HG03039 (cell line): Measurements from ENCODE around the gene TMEM63A.
"Not testable (repeated sequence)": the region's sequence is repeated elsewhere in the genome, so short reads cannot be mapped to it uniquely, and the experiment has no call there.

ENCODE experiments used
- ATAC-seq: cut with Tn5 transposase; IDR thresholded peaks from one replicate; pipeline ENCODE4 v1.9.1; 2021; ENCODE audit warnings: mild to moderate bottlenecking, moderate library complexity; ENCODE audit not compliant: unreplicated experiment

TMEM63A gene

GRCh38 chr1:225881959-225882693 lies at the start of gene TMEM63A:
Gene TMEM63A, minus strand, starts transcription at chr1:225882380. Its CDS starts 4,800 bp downstream, at chr1:225877580.
- ATAC-seq, result peak; percentile 56

DNA sequence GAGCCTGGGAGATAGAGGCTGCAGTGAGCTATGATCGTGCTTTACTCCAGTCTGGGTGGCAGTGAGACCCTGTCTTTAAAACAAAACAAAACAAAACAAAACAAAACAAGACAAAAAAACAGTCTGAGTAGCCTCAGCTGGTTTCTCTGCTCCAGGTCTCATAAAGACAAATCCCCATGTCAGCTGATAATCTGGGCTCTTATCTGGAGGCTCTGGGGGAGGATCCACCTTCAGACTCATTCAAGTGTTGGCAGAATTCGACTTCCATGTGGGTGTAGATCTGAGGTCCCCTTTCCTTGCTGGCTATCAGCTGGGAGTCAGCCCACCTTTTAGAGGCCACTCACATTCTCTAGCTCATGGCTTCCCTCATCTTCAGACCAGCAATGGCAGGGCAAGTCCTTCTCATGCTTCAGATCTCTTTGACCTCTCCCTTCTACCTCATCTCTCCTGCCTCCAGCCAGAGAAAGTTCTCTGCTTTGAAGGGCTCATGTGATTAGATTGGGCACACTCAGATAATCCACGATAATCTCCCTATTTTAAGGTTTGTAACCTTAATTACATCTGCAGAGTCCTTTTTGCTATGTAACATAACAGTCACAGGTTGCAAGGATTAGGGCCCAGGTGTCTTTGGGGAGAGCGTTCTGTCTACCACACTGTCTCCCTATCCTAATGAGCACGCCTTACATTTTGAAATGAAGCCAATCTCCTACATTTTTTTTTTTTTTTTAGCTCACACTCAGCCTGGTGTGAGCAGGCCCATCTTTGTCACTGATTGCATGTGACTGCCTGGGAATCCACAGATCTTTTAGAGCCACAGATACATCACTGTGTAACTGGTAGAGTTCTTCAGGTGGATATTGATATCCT lies 49.3 kb upstream of the TMEM63A start:
- ATAC-seq, result no peak

- no peak for ATAC-seq
Observed at GRCh38 chr1:225930566-225930965, 48.4 kb upstream of the TMEM63A start.

DNA sequence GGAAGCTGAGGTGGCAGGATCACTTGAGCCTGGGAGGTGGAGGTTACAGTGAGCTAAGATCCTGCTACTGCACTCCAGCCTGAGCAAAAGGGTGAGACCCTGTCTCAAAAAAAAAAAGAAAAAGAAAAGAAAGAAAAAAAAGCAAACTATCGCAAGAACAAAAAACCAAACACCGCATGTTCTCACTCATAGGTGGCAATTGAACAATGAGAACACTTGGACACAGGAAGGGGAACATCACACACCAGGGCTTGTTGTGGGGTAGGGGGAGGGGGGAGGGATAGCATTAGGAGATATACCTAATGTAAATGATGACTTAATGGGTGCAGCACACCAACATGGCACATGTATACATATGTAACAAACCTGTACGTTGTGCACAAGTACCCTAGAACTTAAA lies 47.3 kb upstream of the TMEM63A start:
- ATAC-seq, result not testable (repeated sequence)

GRCh38 chr1:225928186-225929175 lies 46.3 kb upstream of the TMEM63A start:
- no peak for ATAC-seq

- ATAC-seq, result no peak
Observed at GRCh38 chr1:225926551-225927113, 44.5 kb upstream of the TMEM63A start.

- ATAC-seq, result peak; percentile 97
Observed at GRCh38 chr1:225923692-225924555, 41.7 kb upstream of the TMEM63A start, which contains the start of gene PYCR2. Gene PYCR2, minus strand, starts transcription at chr1:225924250. Its CDS starts 140 bp downstream, at chr1:225924110.

GRCh38 chr1:225923381-225923691 lies 41.2 kb upstream of the TMEM63A start:
- no peak for ATAC-seq

GRCh38 chr1:225921734-225922709 lies 39.8 kb upstream of the TMEM63A start:
- ATAC-seq, result no peak

DNA sequence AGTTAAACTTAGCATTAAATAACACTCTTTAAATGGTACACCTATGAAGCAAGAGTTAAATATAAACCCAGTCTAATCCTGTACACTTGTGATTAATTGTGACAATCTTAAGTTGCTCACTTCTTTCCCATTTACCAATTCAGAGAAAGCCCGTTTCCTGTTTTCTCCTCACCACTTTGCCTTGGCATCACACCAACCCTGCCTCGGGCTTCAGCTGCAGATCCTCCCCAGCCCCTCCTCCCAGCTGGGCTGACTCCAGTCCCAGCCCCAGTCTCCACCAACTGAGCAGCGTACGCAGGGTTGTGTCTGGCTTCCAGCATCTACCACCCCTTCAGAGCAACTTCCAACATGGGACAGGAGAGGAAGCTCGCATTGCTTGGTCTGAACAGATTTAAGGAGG lies 37.7 kb upstream of the TMEM63A start:
- ATAC-seq, result no peak

DNA sequence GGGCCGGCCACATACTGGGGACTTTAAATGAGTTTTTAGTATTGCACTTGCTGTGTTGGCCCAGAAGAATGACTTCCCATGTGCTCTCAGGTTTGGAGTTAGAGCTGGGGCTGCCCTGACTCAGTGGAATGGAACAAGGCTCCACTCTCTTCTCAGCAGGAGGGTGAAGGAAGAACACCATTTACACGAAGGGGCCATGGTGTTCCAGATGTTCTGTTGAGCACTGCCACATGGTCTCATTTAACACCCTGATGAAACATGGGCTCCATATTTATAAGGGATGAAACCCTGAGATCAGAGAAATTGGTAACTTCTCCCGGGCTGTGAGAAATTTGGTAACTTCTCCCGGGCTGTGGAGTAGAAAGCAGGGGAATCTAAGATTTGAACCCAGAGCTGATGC lies 36.1 kb upstream of the TMEM63A start:
- ATAC-seq, result no peak

DNA sequence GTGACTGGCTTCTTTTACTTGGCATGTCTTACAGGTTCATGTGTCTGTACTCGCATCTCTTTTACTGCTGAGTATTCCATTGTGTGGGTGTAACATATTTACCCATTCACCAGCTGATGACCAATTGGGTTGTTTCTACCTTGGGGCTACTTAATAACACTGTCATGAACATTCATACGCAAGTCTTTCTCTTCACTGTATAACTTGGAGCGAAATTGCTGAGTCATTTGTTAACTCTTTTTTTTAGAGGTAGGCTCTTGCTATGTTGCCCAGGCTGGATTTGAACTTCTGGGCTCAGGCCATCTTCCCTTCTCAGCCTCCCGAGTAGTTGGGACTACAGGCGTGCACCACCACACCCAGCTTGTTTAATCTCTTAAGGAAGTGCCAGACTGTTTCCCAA lies 35.4 kb upstream of the TMEM63A start:
- ATAC-seq, result no peak

GRCh38 chr1:225917101-225917500 lies 34.9 kb upstream of the TMEM63A start:
- ATAC-seq, result no peak

DNA sequence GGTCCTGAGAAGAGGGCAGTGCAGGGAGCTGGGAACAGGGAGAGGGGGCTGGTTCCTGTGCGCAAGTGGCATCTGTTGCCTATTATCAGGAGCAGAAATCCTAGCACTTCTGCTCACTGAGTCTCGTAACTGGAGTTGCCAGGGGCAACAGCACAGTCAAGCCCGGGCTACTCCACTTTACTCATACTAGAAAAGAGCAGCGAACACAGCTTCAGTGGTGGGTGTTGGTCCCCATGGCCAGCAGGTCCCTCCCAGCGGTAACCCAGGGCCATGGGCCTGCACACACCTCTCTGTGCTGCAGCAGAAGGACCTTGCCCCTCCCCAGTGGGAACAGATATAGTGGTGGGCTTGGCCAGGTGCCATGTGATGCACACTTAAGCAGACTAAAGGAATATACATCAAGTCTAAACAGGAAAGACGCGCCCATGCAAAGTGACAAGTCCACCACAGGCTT lies 33.4 kb upstream of the TMEM63A start:
- no peak for ATAC-seq

- ATAC-seq, result no peak
Observed at GRCh38 chr1:225914947-225915346, 32.8 kb upstream of the TMEM63A start.

GRCh38 chr1:225914391-225914790 lies 32.2 kb upstream of the TMEM63A start:
- ATAC-seq, result no peak

GRCh38 chr1:225911191-225912130 lies 29.3 kb upstream of the TMEM63A start:
- peak; percentile 55 for ATAC-seq
